GM10266 (cell line): ENCODE measurements around the gene SSR2.

Experiments
- DNase-seq: peaks from one replicate; pipeline ENCODE4 v3.0.0; 2012; ENCODE audit errors: extremely low spot score
- TF ChIP-seq, protein P1 (sequence below): IDR thresholded peaks from 2 replicates; pipeline ENCODE4 v1.5.1; 2012; ENCODE audit warnings: mild to moderate bottlenecking, low read depth; ENCODE audit not compliant: control insufficient read depth, insufficient read depth; ENCODE audit errors: missing control alignments

Gene SSR2

DNA sequence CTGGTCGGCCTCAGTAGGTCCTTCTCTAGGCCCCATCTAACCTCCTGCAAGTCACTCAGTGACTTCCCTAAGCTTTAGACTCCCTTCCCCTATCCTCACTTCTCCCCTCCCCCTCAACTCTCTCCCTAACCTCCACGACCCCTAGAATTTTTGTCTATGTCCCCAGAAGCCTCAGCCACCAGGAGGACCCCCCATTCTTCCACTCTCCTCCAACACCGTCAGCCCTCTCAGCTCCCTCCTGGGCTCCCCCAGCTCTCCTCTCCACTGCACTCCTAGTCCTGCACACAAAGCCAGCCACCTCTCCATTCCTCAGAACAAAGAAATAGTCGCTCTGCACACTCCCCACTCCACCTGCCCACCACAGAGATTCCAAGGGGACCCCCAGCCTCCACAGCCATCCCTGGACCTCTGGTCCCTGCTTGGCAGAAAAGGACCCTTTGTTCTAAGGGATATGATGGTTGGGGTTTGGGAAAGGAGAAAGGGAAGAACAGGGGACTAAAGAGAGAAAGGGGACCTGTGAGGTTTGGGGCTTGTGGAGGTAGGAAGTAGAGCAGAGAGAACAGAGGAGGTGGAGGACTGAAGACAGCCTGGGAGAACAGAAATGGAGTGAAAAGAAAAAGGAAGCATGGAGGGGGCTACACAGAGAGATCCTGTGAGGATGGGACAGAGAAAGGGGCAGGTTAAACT, 45.2 kb downstream of the SSR2 start:
- TF ChIP-seq, protein P1, sequence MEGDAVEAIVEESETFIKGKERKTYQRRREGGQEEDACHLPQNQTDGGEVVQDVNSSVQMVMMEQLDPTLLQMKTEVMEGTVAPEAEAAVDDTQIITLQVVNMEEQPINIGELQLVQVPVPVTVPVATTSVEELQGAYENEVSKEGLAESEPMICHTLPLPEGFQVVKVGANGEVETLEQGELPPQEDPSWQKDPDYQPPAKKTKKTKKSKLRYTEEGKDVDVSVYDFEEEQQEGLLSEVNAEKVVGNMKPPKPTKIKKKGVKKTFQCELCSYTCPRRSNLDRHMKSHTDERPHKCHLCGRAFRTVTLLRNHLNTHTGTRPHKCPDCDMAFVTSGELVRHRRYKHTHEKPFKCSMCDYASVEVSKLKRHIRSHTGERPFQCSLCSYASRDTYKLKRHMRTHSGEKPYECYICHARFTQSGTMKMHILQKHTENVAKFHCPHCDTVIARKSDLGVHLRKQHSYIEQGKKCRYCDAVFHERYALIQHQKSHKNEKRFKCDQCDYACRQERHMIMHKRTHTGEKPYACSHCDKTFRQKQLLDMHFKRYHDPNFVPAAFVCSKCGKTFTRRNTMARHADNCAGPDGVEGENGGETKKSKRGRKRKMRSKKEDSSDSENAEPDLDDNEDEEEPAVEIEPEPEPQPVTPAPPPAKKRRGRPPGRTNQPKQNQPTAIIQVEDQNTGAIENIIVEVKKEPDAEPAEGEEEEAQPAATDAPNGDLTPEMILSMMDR: no peak
- DNase-seq: no peak

DNA sequence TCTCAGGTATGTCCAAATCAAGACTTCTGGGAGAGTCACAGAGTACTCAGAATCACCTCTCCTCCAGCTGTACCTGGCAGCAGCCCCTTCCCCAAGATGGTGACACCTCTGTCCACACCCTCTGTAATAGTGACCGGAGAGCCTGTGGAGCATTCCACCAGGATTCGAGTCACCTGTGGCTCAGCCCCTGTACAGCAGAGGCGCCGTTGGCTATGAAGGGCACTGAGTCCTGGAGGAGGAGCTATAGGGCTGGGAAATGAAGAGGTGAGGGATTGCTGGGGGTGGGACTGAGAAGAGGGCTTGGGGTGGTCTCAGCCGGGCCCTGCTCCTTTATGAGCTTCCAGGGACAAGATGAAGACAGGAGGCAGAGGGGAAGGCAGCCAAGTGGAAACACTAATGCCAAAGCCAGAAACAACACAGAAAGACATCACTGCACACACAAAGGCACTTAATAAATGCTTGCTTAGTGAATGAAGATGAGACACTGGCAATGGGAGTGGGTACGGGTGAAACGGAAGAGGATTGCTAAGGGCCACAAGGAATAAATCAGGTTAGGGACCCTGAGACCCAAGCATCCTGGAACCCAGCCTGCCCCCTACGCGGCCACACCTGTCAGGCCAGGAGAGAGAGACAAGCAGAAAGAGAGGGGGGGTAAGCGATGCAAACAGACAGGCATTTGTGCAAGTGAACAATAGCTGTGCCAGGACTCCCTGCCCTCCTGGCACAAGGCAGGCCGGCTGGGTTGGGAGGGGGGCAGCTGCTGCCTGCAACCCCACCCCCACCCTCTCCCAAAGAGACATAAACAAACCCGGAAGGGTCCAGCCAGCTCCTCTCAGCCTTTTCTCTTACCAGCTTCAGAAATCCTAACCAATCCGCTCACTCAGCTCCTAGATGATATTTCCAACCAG, 46.3 kb downstream of the SSR2 start:
- TF ChIP-seq, protein P1: no peak
- DNase-seq: no peak

DNA sequence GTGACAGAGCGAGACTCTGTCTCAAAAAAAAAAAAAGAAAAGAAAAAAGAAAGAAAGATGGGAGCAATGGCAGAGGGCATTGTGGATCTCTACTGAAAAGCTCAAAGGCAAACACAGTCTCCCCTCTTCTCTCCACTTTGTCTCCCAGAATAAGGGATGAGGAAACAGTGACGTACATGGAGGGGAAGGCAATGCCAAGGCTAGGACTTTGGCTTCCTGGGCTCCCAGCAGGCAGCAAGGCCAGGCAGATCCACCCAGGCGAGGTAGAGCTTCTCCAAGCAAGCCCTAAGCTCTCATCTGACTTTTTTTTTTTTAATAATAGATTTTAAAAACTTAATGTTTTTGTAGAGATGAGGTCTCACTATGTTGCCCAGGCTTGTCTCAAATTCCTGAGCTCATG, 47.0 kb downstream of the SSR2 start:
- no peak for DNase-seq
- TF ChIP-seq, protein P1: no peak

DNA sequence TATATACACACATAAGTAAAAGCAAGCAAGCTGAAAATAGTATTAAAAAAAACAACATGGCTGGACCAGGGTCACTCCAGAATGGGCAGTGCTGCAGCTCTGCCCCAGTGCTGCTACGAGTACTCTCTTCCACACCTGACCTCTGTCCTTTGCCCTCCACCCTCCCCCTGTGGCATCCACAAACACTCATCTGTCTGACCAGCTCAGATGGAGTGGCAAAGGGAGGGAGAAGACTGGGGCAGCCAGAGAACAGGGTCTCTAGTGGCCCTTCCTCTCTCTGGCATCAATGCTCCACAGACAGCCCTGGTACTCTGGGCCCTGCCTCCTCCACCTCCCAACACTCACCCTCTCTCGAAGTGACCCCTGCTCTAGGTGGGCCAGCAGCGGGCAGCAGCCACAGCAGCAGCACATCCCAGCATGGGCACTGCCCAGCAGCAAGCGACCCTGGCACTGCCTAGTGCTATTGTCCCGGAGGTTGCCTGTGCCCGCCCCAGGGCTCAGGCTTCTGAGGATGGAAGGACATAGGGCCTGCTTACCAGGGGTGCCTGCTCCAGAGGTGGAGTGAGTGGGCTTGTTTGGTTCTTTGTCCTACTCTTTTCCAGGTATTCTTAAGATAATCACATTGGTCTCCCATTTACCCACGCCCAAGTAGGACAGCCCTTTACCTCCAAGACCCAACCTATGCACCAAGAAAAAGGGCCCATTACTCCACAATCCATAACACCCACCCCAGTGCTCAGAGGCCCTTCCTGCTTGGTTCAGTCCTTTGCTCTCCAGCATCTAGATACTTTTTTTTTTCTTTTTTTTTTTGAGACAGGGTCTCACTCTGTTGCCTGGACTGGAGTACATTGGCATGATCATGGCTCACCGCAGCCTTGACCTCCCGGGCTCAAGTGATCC, 48.6 kb downstream of the SSR2 start:
- TF ChIP-seq, protein P1: no peak
- DNase-seq: no peak

DNA sequence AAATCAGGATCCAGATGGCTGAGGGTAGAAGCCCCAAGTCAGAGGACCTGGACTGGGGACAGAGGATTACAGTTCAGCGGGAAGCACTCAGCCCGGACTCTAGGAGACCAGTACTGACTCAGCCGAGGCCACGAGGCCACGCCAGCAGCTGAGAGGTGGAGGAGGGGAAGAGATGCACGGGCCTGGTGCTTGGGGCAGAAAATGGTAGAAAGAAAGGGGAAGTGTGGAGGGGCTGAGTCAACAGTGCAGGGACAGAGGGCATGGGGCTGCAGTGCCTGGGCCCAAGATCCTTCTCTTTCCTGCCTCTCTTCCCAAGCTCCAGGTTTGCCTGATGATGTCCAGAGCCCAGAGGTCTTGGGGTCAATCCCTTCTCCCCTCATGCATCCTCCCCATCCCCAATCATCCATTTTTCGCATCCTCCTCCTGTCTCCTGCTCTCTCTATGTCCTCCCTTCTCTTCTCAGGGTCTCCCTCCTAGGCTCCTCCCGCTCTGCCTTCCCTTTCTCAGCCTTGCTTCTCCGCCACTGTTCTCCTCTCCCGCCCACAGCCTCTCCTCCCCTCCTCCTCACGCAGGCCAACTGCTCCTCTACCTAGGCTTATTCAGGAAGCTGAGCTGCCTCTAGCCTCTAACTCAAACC, 50.1 kb downstream of the SSR2 start:
- peak; percentile 75 for DNase-seq
- TF ChIP-seq, protein P1: no peak

DNA sequence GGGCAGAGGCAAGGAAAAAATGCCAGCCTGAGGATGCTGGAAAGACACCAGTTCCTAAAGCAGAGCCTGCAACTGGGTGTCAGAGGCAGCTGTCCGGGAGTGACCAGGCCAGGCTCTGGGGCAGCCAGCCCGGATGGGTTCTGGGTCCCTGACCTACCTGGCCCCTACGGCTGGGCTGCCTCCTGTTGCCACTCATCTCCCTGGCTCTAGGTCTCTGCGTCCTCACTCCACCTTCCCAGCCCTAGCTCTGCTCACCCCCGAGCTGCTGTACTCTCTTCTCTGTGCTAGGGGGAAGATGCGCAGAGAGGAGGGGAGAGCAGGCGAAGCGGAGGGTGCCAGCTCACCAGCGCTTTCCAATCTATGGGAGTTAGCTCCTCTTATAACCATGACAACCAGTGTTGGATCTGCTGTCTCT, 51.4 kb downstream of the SSR2 start:
- TF ChIP-seq, protein P1: no peak
- DNase-seq: no peak
